Activated CD4-positive, CD25-positive, alpha-beta regulatory T cell treated with anti-CD3 and anti-CD28 coated beads, Interleukin-2, amount 50 U/mL, for 72 hours (primary cell): ENCODE results near the gene HNRNPC.

Experiments
- DNase-seq: peaks from one replicate; pipeline ENCODE4 v3.0.0; 2021

Gene HNRNPC

GRCh38 chr14:21208554-21208953 lies 60.7 kb downstream of the HNRNPC start:
- no peak for DNase-seq

DNA sequence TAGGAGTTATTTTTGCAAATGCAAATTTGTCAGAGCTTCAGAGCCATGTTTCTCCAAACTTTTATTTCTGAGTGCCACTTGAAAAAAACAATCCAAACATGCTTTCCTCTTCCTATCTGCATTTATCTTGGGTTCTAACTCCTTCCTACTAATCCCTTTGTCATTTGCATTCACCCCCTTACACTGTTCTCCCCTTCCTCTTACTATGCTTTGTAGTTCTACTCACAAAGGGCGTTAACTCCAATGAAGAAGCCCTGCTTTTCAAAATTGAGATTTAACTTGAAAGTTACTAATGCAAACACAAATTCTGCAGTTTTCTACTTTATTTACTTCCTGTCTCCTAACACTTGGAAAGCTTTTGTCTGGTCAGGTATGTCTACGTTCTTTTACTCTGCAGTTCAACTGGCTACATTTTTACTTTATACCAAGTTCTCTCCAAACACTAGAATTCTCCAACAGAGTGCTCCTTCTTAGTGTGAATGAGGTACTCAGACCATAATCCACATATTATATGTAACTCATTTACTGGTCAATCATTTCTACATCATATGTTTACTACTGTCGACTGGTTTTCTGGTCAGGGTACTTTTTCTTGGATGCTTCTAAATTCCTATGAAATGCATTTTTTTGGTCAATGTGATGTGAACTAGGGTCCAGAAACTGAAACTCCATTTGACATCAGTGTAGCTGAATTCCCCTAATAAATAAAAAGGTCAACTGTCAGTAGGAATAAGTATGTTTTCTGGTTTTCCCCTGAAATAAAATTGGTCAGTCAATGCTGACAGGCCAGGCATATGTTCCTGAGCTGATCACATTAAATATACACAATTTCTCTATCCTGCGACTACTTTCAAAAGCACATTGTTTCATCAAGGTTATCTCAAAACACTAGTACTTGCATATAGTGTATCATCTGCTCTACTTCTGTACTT lies 62.2 kb downstream of the HNRNPC start:
- DNase-seq: no peak

GRCh38 chr14:21205678-21206581 lies 63.3 kb downstream of the HNRNPC start:
- DNase-seq: no peak

GRCh38 chr14:21205026-21205677 lies 64.1 kb downstream of the HNRNPC start:
- DNase-seq: no peak

- DNase-seq: no peak
Observed at GRCh38 chr14:21204167-21205025, 64.8 kb downstream of the HNRNPC start.

- no peak for DNase-seq
Observed at GRCh38 chr14:21203470-21204166, 65.6 kb downstream of the HNRNPC start.

GRCh38 chr14:21202463-21203358 lies 66.5 kb downstream of the HNRNPC start:
- DNase-seq: no peak

GRCh38 chr14:21201732-21202462 lies 67.3 kb downstream of the HNRNPC start:
- DNase-seq: no peak

GRCh38 chr14:21200752-21201461 lies 68.3 kb downstream of the HNRNPC start:
- no peak for DNase-seq

DNA sequence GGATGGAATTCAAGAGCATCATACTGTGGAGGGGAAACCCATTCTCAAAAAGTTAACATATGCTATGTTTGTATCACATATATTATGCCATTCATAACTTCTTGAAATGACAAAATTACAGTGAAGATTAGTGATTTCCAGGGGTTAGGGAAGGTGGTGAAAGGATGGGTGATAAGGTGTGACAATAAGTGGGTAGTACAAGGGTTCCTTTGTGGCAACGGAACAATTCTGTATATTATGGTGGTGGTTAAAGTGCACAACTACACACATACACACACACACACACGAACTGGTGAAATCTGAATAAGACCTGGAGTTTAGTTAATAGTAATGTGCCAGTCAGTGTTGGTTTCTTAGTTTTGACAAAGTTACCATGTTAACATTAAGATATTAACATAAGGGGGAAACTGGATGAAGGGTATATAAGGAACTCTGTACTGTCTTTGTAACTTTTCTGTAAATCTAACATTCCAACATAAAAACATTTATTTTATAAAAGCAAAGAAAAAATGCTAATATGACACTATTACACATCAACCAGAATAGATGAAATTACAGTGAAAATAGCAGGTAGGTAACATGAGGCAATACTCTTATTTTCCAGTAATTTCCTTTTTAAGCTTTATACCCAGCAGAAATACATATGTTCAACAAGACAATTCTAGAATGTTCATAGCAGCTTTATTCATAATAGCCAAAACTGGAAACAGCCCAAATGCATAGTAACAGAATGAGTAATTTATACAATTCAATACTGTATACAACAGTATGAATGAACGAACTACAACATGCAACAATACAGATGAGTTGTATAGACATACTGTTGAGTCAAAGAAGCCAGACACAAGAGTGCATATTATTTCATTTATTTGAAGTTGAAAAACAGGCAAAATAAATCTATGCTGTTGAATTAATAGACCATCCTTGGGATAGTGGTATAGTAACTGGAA lies 69.4 kb downstream of the HNRNPC start:
- no peak for DNase-seq

- no peak for DNase-seq
Observed at GRCh38 chr14:21197418-21198205, 71.6 kb downstream of the HNRNPC start.

GRCh38 chr14:21194597-21194996 lies 74.6 kb downstream of the HNRNPC start:
- no peak for DNase-seq

- DNase-seq: no peak
Observed at GRCh38 chr14:21192875-21193535, 76.2 kb downstream of the HNRNPC start.

DNA sequence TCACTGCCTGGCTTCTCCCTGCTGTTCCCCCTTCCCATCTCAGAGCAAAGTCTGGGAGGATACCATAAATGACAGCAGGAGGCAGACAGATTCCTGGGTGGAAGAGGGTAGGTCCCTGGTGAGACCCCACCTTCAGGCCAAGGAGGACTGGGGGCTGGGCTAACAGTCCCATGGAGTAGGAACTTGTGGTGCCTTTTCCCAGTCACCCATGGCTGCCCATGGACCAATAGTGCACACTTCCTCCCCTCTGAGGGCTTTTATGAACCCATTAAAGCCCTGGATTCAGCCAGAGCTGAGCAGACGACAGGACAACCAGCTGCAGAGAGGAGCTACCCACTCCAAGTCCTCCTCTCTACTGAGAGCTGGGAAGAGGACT lies 76.8 kb downstream of the HNRNPC start:
- DNase-seq: no peak

- peak; percentile 67 for DNase-seq
Observed at GRCh38 chr14:21191809-21192446, 77.3 kb downstream of the HNRNPC start.

- DNase-seq: no peak
Observed at GRCh38 chr14:21191261-21191808, 77.9 kb downstream of the HNRNPC start.
